Lower lobe of right lung (tissue), 2 donors: Measurements from ENCODE around the gene CYTH3. TPM values are rescaled to one million over a fixed set of nuclear protein-coding genes. Genes with fewer than 3 reads are reported as not detected.

Experiments used
- ATAC-seq, 2 donors: fragments of 200-7000 bp; cut with Tn5 transposase; one replicate each; pipeline ENCODE4 v1.9.1; 2020 to 2022; ENCODE audit warnings: mild to moderate bottlenecking in 2 of 2, moderate library complexity in 2 of 2
- DNase-seq: peaks from one replicate; pipeline ENCODE4 v3.0.0-alpha.2; 2020
- H3K27ac ChIP-seq: fragments of 200-600 bp; one replicate; pipeline ENCODE4 v1.8.0; 2022
- H3K27me3 ChIP-seq: fragments of 200-600 bp; one replicate; pipeline ENCODE4 v1.8.0; 2022; ENCODE audit warnings: low read depth
- H3K36me3 ChIP-seq: fragments of 200-600 bp; one replicate; pipeline ENCODE4 v1.8.0; 2022; ENCODE audit warnings: mild to moderate bottlenecking
- H3K4me1 ChIP-seq: fragments of 200-600 bp; one replicate; pipeline ENCODE4 v1.8.0; 2022
- H3K4me3 ChIP-seq: fragments of 200-600 bp; one replicate; pipeline ENCODE4 v1.8.0; 2022; ENCODE audit warnings: mild to moderate bottlenecking
- H3K9me3 ChIP-seq: fragments of 200-600 bp; one replicate; pipeline ENCODE4 v1.8.0; 2022
- intact Hi-C: fragments of 100-400 bp; cut with DNase I; formaldehyde crosslinking; loops from one replicate; pipeline ENCODE4 v1.11.0; 2022
- total RNA-seq: library from RNA; stranded (reverse); fragmentation: NEBNext Ultra II Directional; extraction: Animal tissue kit (Norgen Biotek cat#: 25700); gene quantifications from one replicate; pipeline ENCODE4 v1.2.1, GENCODE V29; 2021
- TF ChIP-seq, protein P1 (sequence below): fragments of 200-600 bp; IDR thresholded peaks from one replicate; pipeline ENCODE4 v1.8.0; 2022; ENCODE audit warnings: antibody characterized with exemption, mild to moderate bottlenecking
- donor health status: DM: no; HTN: yes; CAD: no; lungs with severe emphysema.

CYTH3 gene
- total RNA-seq, 1 donor from 2014 or later: 26.1 TPM

DNA sequence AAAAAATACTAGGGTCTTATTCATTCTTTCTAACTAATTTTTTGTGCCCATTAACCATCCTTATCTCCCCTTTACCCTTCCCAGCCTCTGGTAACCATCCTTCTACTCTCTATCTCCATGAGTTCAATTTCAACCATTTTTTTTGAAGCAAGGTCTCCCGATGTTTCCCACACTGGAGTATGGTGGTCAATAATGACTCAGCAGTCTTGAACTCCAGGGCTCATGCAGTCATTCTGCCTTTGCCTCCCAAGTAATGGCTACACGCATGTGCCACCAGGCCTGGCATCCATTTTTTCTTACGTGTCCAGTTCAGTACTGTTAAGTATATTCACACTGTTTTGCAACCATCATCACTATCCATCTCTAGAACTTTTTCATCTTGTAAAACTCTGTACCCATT lies 60.4 kb downstream of the CYTH3 start:
- Histone ChIP-seq H3K27me3 (no peaks in the 10 kb centered on the region), H3K9me3 (no peaks in the 10 kb centered on the region), H3K27ac (no peak overlapping the region), H3K4me3 (no peak overlapping the region), H3K36me3 (no peaks in the 10 kb centered on the region), H3K4me1 (peaks cover 12% of the 10 kb centered on the region)
- TF ChIP-seq, protein P1, sequence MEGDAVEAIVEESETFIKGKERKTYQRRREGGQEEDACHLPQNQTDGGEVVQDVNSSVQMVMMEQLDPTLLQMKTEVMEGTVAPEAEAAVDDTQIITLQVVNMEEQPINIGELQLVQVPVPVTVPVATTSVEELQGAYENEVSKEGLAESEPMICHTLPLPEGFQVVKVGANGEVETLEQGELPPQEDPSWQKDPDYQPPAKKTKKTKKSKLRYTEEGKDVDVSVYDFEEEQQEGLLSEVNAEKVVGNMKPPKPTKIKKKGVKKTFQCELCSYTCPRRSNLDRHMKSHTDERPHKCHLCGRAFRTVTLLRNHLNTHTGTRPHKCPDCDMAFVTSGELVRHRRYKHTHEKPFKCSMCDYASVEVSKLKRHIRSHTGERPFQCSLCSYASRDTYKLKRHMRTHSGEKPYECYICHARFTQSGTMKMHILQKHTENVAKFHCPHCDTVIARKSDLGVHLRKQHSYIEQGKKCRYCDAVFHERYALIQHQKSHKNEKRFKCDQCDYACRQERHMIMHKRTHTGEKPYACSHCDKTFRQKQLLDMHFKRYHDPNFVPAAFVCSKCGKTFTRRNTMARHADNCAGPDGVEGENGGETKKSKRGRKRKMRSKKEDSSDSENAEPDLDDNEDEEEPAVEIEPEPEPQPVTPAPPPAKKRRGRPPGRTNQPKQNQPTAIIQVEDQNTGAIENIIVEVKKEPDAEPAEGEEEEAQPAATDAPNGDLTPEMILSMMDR: no peak
- intact Hi-C loops: no loop called here
- DNase-seq (no peak), ATAC-seq (no peak)

DNA sequence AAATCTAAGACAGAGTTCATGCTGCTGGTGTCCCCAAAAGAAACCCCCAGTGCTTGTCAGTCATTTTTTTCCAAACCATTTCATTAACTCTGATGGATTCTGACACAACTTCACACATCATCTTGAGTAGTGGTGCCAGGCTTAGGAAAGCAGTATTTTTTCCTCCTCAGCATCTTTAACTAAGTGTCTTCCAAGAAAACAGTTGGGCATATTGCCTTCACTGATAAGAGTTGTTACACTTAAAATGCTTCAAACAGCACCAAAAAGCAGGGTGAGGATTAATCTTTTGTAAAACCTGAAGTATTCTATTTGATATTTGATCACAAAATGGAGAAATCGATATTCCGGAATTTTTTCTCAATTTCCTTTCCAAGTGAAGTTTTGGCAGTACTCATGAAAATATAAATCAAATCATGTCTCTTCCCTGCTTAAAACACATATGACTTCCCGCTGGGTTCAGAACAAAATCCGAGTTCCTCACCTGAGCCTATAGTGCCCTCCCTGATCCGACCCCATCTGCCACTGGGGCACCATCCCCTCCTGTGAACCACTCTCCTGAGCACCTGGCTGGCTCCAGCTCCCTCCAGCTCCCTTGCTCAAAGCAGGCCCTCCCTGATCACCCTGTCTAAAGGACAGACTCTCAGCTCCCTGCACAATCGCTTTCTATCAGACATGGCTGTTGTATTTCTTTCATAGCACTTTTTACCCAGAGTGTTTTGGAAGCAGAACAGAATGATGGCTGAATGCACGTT lies 61.6 kb downstream of the CYTH3 start:
- TF ChIP-seq, protein P1: no peak
- DNase-seq: no peak
- Histone ChIP-seq H3K27me3 (no peaks in the 10 kb centered on the region), H3K4me3 (no peak overlapping the region), H3K4me1 (peaks cover 12% of the 10 kb centered on the region), H3K36me3 (no peaks in the 10 kb centered on the region), H3K27ac (no peak overlapping the region), H3K9me3 (no peaks in the 10 kb centered on the region)
- ATAC-seq: no peak
- intact Hi-C loops: no loop called here

DNA sequence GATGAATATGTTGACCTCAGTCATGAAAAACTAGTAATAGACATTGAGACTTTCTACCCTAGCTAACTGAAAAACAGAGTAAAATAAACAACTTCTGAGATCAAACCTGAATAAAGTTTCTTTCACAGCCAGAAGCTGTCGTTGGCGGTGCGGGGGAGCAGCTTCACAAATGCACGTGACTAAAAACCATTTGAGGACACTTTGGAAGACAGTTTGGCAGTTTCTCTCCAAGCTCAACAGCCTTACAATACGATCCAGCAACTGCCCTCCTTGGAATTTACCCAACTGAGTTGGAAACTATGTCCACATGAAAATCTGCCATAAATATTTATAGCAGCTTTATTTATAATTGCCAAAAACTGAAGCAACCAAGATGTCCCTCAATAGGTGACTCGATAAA lies 63.1 kb downstream of the CYTH3 start:
- intact Hi-C loops: no loop called here
- Histone ChIP-seq H3K27me3 (no peaks in the 10 kb centered on the region), H3K27ac (no peak overlapping the region), H3K4me3 (no peak overlapping the region), H3K4me1 (peaks cover 12% of the 10 kb centered on the region), H3K36me3 (no peaks in the 10 kb centered on the region), H3K9me3 (no peaks in the 10 kb centered on the region)
- ATAC-seq: no peak
- no peak for DNase-seq
- TF ChIP-seq, protein P1: no peak

DNA sequence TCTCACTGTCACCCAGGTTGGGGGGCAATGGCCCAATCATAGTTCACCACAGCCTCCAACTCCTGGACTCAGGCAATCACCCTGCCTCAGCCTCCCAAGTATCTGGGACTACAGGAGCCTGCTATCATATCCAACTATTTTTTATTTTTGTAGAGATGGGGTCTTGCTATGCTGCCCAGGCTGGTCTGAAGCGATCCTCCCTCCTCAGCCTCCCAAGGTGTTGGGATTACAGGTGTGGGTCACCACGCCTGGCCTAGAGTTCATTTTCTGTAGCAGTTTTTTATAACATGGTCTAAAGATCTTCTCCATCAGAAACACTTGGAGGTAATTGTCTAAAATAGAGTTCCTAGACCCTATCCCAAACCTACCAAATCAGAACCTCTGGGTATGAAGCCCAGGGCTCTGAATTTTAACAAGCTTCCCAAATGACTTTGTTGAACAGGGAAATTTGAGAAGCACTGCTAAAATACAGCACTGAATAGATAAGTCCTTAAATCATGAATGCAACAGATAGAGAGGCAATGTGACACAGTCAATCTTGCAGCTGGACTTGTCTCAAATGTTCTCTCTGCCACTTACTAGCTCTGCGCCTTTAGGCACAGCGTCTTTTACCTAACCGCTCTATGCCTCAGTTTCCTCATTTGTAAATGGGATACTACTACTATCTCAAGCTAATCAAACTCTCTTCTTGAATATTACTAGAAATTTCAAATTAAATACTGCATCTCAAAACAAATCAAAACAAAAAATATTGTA lies 63.7 kb downstream of the CYTH3 start:
- H3K36me3 ChIP-seq: no peaks in the 10 kb centered on the region
- ATAC-seq: no peak
- TF ChIP-seq, protein P1: no peak

DNA sequence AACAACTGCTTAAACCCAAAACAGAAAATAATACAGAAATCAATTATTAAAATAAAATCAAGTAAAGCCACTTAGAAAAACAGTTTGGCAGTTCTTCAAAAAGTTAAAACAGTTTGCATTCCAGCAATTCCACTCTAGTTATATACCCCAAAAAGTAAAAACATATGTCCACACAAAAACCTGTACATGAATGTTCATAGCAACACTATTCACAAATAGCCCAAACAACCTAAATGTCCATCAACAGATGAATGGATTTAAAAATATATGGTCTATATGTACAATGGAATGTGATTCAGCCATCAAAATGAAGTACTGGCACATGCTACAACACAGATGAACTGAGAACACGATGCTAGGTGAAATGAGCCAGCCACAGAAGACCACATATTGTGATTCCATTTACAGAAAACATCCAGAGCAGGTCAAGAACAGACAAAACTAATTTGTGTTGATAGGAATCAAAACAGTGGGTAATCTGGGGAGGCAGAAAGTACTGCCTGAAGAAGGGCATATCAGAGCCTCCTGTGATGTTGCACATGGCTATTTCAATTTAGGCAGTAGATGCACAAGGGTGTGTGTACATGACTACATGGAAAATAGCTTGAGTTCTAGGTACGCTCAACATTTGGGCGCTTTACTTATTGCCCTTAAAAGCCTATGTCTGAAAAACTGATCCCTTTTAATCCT lies 66.3 kb downstream of the CYTH3 start:
- H3K27ac ChIP-seq: no peak overlapping the region

More for the DNA sequence above, 63.7 kb downstream of the CYTH3 start:
- Histone ChIP-seq H3K4me3 (no peak overlapping the region), H3K27ac (no peak overlapping the region), H3K27me3 (no peaks in the 10 kb centered on the region), H3K4me1 (peaks cover 12% of the 10 kb centered on the region), H3K9me3 (no peaks in the 10 kb centered on the region)
- no peak for DNase-seq
- intact Hi-C loops: no loop called here

More for the DNA sequence above, 66.3 kb downstream of the CYTH3 start:
- DNase-seq (no peak), ATAC-seq (no peak)
- TF ChIP-seq, protein P1: no peak
- no peaks in the 10 kb centered on the region for H3K27me3 ChIP-seq
- intact Hi-C loops: no loop called here
- no peaks in the 10 kb centered on the region for H3K36me3 ChIP-seq
- no peaks in the 10 kb centered on the region for H3K9me3 ChIP-seq
- H3K4me3 ChIP-seq: no peak overlapping the region
- H3K4me1 ChIP-seq: peaks cover 12% of the 10 kb centered on the region
